ENCODE results near the gene CGNL1.

DNA sequence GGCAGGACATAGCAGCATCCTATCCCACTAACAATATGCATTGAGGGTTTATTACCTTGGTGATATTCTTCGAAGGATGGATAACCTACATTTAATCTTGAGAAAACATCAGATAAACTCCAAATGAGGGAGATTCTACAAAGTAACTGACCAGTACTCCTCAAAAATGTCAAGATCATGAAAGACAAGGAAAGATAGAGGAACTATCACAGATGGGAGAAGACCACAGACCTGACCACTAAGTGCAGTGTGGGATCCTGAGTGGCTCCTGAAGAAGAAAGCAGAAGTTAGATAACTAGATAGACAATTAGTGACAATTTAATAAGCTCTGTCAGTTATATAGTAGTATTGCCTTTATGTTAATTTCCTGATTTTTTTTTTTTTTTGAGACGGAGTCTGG is 17.7 kb upstream of the CGNL1 start:
- TF ChIP-seq, protein P1, sequence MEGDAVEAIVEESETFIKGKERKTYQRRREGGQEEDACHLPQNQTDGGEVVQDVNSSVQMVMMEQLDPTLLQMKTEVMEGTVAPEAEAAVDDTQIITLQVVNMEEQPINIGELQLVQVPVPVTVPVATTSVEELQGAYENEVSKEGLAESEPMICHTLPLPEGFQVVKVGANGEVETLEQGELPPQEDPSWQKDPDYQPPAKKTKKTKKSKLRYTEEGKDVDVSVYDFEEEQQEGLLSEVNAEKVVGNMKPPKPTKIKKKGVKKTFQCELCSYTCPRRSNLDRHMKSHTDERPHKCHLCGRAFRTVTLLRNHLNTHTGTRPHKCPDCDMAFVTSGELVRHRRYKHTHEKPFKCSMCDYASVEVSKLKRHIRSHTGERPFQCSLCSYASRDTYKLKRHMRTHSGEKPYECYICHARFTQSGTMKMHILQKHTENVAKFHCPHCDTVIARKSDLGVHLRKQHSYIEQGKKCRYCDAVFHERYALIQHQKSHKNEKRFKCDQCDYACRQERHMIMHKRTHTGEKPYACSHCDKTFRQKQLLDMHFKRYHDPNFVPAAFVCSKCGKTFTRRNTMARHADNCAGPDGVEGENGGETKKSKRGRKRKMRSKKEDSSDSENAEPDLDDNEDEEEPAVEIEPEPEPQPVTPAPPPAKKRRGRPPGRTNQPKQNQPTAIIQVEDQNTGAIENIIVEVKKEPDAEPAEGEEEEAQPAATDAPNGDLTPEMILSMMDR (IDR thresholded peaks at IDR 0.05): no peak
- no peak for TF ChIP-seq POLR2A (IDR thresholded peaks at IDR 0.05)
- no peak for TF ChIP-seq POLR2AphosphoS5 (IDR thresholded peaks at IDR 0.05)
